GM19455 (cell line): Measurements from ENCODE around the gene ZBTB2.
"Not testable (repeated sequence)": the region's sequence is repeated elsewhere in the genome, so short reads cannot be mapped to it uniquely, and the experiment has no call there.

Experiments used
- ATAC-seq: cut with Tn5 transposase; IDR thresholded peaks from one replicate; pipeline ENCODE4 v1.9.1; 2021; ENCODE audit not compliant: unreplicated experiment

ZBTB2 gene

DNA sequence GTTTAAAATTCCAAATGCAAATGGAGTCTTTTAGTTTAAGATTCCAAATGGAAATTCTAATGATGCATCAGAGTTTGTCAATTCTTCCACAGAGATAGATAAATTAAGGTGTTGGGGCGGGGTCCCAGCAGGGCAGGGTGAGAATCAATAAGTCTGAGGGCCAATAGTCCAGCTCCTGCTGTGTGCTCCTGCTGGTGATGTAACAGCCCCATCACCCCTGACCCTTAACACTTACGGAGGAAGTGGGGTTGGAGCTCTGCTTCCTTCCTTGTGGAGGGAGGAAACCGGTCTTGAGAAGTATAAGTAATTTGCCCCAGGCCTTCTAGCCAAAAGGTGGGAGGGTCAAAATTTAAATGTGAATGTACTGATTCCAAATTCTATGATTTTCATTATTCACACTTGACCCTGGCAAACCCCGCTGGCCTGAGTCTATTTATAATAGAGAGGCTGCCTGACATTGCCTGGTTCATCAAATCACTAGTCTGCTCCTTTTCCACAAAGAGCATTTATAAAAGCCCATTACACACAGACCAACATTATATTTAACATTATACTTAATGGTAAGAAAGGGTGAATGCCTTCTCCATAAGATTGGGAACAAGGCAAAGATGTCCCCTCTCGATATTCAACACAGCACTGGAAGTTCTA lies 17.2 kb downstream of the ZBTB2 start:
- no peak for ATAC-seq

DNA sequence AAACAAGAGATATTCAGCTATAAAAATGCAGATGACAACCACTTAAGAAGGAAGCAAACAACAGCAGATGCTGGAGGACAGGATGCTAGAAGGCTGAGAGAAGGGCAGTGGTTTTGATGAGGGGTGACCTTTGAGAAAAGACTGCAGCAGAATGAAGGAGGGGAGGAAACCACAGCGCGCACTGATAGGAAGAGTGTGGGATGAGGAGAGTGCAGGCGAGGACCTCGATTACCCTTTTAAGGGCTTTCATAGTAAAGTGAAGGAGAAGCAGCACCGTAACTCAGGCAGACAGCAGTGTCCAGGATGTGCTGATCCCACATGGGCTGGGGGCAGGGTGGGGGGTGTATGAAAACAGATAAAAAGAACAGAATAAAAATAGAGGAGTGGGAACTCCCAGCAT lies 19.2 kb downstream of the ZBTB2 start:
- ATAC-seq: no peak

DNA sequence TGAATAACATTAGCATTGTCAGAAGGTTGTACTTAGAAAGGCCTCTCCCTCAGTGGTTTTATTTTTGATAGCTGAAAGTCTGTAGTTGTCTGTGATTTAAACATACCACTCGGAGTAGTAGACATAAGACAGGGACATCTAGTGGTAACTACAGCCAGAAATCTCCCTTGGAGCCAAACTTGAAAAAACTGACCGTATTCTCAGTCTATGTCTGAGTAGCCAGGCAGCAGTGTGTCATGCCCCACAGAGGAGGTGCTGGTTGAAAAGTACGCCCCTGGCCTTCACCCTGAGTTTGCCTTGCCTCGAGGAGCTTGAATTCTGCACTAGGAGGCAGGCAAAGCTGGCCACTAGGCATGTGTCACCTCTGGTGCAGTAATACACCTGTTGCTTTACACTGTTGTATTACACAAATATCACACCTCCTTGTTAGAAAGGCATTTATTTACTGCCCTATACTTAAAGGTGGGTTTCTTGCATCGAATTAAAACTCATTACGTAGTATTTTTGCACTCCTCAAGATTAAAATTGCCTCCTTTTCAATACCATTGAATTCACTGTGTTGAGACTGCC lies 20.8 kb downstream of the ZBTB2 start:
- ATAC-seq: no peak

DNA sequence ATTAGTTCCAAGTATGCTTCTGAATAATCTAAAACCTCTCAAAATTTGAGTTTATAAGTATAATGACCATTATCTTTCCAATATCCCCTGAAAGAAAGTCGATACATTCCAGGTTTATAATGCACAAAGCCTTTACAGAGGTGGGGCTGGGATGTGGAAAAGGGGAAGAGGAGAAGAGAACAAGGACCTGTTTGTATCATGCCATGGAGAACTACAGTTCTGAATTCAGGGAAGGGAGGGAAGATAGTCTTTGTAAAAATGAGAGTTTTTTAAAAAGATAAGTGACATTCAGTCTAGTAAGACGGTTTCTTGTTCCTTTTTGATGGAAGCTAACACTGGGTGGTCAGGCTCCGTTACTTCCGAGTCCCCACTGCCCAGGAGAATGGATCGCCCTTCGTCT lies 26.1 kb downstream of the ZBTB2 start:
- ATAC-seq: no peak

DNA sequence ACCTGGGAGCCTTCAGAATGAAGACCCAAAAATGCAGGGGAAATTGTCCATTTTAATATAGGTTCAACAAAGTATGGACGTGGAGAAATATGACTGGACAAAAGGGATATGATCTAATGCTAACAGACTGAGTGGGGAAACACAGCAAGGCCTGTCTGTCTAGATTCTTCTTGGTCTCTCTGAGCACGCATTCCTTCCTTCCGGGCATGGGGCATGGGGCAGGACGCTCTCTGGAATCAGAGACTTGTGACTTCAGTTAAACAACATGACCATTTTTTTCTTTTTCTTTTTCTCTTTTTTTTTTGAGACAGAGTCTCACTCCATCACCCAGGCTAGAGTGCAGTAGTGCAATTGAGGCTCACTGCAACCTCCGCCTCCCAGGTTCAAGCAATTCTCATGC lies 31.9 kb downstream of the ZBTB2 start:
- no peak for ATAC-seq

DNA sequence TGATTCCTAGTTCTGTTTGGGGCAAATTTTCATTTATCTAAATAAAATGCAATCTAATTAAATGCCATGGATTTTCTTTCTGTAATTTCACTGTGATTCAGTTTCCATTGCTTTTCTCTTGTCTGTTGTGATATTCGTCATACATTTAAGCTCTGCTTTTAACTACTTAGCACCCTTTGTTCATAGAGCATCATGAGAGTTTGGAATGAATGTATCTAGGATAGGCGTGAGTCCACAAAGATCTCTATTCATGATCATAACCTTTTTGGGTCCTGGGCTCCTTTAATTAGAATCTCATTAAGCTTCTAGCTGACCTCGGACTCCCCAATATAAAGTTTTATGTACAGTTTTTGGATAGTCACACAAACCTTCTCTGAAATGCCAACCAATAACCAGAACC lies 32.9 kb downstream of the ZBTB2 start:
- no peak for ATAC-seq

DNA sequence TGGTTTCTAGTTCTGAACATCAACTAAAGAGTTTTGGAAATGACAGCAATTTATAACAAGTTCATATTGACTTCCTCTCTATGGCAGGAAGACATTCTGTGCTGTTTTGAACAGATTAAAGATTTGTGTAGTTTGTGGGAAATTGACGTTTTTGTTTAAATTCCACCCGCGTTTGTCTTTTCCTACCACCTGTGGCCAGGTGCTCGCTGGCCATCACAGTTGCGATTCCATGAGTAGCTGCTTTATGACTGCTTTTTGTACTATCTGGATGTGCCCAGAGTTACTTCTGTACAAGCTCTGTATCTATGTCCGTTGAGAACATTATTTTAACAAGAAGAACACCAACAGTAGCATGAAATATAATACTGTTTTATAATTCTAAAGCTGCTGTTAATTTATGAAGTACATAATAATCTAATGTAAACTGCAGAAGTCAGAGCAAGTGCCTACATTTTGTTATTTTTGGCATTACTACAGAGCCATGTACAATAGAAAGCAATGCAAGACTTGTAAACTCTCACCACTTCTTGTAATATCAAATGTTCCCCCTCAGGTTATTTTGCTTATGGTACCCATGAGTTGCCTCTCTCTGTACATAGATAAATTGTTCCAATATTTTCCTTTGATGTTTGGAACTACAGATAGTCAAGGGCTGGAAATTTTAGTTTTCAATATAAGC lies 33.5 kb downstream of the ZBTB2 start:
- no peak for ATAC-seq

DNA sequence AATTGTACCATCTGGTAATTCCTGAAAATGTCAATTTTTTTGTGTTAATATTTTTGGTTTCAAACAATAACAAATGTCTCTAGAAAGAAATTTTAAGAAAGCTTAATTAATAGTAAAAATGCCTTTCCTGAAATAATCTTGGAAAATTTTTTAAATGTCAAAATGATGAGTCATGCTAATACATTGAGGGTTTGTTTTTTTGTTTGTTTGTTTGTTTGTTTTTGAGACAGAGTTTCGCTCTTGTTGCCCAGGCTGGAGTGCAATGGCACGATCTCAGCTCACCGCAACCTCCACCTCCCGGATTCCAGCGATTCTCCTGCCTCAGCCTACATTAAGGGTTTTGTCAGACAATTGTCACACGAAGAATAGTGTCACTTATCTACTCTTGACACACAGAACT lies 34.4 kb downstream of the ZBTB2 start:
- not testable (repeated sequence) for ATAC-seq

DNA sequence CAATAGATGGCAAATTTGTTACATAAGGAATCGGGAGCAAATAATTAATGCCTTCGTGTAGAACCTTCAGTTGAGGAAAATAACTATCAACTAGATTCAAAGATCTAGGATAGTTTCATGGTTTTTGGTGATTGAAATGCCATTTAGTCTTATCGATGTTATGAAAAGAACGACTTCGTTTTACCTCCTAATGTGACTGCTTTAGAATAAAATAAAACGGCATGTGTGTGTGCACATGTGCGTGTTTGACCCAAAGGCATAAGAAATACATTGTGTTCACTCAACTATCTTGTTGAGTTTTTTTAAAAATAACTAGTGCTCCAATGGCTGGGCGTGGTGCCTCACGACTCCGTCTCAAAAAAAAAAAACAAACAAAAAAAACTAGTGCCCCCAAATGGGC lies 37.6 kb downstream of the ZBTB2 start:
- ATAC-seq: no peak

DNA sequence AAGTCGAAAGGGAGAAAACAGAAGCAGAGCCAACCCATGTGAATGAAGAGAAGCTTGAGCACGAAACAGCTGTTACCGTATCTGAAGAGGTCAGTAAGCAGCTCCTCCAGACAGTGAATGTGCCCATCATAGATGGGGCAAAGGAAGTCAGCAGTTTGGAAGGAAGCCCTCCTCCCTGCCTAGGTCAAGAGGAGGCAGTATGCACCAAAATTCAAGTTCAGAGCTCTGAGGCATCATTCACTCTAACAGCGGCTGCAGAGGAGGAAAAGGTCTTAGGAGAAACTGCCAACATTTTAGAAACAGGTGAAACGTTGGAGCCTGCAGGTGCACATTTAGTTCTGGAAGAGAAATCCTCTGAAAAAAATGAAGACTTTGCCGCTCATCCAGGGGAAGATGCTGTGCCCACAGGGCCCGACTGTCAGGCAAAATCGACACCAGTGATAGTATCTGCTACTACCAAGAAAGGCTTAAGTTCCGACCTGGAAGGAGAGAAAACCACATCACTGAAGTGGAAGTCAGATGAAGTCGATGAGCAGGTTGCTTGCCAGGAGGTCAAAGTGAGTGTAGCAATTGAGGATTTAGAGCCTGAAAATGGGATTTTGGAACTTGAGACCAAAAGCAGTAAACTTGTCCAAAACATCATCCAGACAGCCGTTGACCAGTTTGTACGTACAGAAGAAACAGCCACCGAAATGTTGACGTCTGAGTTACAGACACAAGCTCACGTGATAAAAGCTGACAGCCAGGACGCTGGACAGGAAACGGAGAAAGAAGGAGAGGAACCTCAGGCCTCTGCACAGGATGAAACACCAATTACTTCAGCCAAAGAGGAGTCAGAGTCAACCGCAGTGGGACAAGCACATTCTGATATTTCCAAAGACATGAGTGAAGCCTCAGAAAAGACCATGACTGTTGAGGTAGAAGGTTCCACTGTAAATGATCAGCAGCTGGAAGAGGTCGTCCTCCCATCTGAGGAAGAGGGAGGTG lies 38.7 kb downstream of the ZBTB2 start:
- ATAC-seq: no peak

DNA sequence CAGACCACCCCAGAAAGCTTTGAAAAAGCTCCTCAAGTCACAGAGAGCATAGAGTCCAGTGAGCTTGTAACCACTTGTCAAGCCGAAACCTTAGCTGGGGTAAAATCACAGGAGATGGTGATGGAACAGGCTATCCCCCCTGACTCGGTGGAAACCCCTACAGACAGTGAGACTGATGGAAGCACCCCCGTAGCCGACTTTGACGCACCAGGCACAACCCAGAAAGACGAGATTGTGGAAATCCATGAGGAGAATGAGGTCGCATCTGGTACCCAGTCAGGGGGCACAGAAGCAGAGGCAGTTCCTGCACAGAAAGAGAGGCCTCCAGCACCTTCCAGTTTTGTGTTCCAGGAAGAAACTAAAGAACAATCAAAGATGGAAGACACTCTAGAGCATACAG lies 39.6 kb downstream of the ZBTB2 start:
- no peak for ATAC-seq

DNA sequence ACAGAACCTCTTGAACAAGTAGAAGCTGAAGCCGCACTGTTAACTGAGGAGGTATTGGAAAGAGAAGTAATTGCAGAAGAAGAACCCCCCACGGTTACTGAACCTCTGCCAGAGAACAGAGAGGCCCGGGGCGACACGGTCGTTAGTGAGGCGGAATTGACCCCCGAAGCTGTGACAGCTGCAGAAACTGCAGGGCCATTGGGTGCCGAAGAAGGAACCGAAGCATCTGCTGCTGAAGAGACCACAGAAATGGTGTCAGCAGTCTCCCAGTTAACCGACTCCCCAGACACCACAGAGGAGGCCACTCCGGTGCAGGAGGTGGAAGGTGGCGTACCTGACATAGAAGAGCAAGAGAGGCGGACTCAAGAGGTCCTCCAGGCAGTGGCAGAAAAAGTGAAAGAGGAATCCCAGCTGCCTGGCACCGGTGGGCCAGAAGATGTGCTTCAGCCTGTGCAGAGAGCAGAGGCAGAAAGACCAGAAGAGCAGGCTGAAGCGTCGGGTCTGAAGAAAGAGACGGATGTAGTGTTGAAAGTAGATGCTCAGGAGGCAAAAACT lies 40.1 kb downstream of the ZBTB2 start:
- ATAC-seq: no peak

DNA sequence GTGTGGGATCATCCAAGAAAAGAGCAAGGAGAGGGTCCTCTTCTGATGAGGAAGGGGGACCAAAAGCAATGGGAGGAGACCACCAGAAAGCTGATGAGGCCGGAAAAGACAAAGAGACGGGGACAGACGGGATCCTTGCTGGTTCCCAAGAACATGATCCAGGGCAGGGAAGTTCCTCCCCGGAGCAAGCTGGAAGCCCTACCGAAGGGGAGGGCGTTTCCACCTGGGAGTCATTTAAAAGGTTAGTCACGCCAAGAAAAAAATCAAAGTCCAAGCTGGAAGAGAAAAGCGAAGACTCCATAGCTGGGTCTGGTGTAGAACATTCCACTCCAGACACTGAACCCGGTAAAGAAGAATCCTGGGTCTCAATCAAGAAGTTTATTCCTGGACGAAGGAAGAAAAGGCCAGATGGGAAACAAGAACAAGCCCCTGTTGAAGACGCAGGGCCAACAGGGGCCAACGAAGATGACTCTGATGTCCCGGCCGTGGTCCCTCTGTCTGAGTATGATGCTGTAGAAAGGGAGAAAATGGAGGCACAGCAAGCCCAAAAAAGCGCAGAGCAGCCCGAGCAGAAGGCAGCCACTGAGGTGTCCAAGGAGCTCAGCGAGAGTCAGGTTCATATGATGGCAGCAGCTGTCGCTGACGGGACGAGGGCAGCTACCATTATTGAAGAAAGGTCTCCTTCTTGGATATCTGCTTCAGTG lies 40.8 kb downstream of the ZBTB2 start:
- no peak for ATAC-seq

DNA sequence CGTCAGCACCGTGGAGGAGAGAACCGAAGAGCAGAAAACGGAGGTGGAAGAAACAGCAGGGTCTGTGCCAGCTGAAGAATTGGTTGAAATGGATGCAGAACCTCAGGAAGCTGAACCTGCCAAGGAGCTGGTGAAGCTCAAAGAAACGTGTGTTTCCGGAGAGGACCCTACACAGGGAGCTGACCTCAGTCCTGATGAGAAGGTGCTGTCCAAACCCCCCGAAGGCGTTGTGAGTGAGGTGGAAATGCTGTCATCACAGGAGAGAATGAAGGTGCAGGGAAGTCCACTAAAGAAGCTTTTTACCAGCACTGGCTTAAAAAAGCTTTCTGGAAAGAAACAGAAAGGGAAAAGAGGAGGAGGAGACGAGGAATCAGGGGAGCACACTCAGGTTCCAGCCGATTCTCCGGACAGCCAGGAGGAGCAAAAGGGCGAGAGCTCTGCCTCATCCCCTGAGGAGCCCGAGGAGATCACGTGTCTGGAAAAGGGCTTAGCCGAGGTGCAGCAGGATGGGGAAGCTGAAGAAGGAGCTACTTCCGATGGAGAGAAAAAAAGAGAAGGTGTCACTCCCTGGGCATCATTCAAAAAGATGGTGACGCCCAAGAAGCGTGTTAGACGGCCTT lies 41.6 kb downstream of the ZBTB2 start:
- ATAC-seq: no peak

DNA sequence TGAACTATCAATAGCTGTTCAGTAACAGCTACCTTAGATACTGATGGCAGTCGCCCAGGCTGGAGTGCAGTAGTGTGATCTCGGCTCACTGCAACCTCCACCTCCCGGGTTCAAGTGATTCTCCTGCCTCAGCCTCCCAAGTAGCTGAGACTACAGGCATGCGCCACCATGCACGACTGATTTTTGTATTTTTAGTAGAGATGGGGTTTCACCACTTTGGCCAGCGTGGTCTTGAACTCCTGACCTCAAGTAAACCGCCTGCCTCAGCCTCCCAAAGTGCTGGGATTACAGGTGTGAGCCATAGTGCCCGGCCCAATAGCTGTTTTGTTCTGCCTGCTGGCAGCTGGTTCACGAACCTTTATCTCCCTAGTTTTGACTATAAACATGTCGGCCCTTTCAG lies 48.6 kb downstream of the ZBTB2 start:
- ATAC-seq: not testable (repeated sequence)

DNA sequence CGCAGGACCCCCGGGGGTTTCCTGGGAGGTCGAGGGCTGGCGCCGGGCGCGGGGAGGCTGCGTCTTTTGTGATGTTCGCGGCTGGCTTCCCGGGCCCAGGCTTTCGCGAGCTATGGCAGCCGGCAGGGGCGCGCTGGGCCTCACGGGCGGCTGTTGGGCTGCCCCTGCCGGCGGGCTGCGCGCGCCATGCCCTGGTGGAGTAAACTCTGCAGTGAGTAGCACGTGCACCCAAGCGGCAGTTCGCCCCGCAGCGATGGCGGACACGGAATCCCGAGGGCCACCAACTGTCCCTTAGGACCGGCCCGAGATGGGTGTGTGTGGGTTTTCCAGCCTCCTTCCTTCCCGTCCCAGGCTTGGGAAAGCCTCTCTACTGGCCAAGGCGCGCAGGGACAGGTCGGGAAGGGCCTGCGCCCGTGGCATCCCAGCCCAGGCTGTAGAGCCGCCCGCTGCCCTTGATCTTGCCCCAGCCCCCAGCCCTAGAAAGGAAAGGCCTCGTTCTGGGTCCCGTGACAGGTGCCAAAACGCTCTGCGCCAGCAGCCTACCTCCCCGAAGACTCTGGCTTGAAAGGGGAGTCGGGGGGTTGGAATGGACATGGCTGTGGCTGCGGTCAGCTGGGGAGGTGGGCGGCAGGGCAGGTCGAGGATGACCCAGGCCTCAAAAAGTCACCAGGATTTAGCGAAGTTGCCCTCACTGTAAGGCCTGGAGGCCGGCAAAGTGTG lies 49.7 kb downstream of the ZBTB2 start:
- no peak for ATAC-seq

DNA sequence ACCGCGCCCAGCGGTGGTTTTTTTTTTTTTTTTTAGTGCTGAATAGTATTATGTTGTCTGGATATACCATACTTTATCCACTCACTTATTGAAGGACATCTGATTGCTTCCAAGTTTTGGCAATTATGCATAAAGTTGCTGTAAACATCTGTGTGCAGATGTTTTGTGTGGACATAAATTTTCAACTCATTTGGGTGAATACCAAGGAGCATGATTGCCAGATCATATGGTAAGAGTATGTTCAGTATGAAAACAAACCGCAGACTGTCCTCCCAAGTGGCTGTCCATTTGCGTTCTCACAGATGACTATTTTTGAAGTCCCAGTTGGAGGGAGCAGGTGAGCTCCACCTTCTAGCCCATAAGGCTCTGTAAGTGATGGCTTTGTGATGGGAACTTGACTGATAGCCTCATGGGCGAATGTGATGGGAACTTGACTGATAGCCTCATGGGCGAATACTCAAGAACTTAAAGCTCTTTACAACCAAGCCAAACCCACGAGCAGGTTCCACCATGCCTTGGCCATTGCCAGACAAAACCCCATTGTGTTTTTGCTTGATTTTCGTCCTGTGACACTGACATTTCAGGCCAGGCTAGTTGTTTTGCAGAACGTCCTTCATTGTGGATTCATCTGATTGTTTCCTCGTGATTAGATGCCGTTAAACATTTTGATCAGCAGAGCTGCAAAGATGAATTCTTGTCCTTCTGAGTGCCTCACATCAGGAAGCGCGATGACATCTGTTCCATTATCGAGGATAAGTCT lies 51.0 kb downstream of the ZBTB2 start:
- no peak for ATAC-seq

DNA sequence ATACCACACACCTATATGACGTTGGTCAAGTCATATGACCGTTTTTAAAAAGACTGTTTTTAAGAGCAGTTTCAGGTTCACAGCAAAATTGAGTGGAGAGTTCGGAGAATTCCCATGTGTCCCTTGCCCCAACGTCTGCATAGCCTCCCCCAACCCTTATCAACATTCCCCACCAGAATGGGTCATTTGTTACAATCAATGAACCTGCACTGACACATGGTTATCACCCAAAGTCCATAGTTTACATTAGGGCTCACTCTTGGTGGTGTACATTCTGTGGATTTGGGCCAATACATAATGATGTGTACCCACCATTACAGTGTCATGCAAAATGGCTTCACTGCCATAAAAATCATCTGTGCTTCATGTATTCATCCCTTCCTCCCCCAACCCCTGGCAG lies 52.0 kb downstream of the ZBTB2 start:
- ATAC-seq: no peak
